HG03520 (cell line): ENCODE measurements around the gene EIF4A2.

Experiments
- ATAC-seq: cut with Tn5 transposase; IDR thresholded peaks from one replicate; pipeline ENCODE4 v1.9.1; 2021; ENCODE audit warnings: mild to moderate bottlenecking, moderate library complexity; ENCODE audit not compliant: unreplicated experiment

Gene EIF4A2

DNA sequence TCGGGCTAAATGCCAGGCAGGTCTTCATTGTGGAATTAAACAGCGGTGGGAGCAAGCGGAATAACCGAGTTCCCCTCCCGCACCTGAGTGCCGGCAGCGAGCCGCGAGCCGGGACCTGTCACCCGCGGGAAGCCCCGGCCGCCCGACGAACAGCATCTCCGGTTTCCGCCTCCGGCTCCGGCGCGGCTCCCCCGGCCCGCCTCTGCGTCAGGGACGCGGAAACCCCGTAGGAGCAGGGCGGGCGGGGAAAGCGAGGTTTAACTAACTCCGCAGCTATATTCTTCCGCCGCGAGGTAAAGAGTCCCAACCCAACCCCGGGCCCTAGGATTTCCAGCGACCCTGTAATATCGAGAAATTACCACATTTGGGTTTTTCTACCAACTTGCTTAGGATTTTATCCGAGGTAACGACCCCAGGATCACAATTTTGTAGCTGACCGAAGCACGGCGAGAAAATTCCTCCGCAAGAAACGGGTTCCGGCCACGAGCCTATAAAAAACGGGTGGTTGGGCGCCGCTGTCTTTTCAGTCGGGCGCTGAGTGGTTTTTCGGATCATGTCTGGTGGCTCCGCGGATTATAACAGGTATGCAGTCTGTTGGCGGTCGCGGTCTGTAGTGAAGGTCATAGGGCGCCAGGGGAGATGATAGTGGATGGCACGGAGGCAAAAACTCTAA lies at the start of gene EIF4A2:
Gene EIF4A2, plus strand, starts transcription at position 520 of the 673 bp plus-strand sequence. Its CDS starts 34 bp downstream, at position 554.
- peak; percentile 59 for ATAC-seq

DNA sequence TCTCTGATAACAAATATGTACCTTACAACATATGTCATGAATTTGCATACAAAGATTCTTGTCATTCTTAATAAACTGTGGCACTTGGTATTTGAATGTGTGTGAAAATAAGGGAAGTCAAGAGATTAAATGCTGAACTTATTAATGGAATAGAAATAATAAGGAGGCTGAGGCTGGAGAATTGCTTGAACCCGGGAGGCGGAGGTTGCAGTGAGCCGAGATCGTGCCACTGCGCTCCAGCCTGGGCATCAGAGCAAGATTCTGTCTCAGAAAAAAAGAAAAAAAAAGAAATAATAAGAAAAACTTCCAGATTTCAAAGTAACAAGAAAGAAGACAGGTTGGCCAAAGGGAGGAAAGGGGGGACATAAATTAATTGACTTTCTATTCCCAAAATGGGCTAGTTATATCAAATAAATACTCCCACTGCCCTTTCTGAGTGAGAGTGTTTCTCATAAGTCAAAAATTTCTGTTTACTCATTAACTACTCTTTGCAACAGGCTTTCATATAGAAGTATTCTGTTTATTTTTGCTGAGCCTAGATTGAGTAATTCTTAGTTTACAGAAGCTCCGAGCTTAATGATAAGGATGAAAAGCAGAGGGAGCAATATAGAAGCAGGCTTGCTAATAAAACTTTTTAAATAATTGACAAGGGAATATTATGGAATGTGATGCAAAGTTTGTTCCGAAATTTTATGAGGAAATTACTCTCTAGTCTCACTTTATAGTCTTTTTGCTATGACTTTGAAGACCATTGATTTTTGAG lies 40.6 kb upstream of the EIF4A2 start:
- no peak for ATAC-seq

- ATAC-seq, result no peak
These were observed 39.7 kb upstream of the EIF4A2 start for GRCh38 chr3:186743666-186744065.

GRCh38 chr3:186746008-186746407 lies 37.4 kb upstream of the EIF4A2 start:
- no peak for ATAC-seq

GRCh38 chr3:186750316-186750715 lies 33.1 kb upstream of the EIF4A2 start:
- no peak for ATAC-seq

DNA sequence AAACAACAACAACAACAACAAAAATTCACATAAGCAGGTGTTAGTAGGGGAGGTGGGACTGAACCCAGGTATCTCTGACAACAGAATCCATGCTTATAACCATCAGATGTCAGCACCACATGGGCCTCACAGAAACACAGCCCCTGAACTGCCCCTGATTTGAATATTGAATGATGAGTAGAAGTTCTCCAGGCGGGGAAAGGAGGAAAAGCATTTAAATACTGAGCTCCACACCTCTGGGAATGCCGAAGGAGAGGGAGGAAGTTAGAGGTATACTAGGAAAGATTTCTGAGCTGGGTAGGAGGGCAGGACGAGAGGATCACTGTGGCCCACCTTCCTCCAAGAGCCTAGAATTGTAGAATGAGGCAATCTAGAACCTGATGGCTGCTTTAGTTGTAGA lies 31.9 kb upstream of the EIF4A2 start:
- no peak for ATAC-seq

GRCh38 chr3:186754006-186754405 lies 29.4 kb upstream of the EIF4A2 start:
- no peak for ATAC-seq

DNA sequence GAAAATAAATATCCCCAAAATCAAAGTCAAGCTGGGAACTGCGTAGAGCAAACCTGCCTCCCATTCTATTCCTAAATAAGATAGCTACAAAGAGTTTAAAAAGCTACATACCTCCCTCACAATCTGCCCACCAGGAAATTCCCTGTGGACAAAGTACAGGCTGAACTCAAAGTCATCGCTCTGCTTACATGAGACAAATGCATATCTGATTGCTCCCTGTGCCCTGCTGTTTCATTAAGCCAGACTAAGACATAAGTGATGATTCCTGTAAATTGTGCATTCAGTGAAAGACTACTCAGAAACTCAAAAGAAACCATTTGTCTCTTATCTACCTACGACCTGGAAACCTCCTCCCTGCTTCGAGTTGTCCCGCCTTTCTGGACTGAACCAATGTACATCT lies 28.5 kb upstream of the EIF4A2 start:
- ATAC-seq, result no peak

GRCh38 chr3:186757214-186757613 lies 26.2 kb upstream of the EIF4A2 start:
- ATAC-seq, result no peak

GRCh38 chr3:186757686-186758220 lies 25.6 kb upstream of the EIF4A2 start:
- no peak for ATAC-seq

DNA sequence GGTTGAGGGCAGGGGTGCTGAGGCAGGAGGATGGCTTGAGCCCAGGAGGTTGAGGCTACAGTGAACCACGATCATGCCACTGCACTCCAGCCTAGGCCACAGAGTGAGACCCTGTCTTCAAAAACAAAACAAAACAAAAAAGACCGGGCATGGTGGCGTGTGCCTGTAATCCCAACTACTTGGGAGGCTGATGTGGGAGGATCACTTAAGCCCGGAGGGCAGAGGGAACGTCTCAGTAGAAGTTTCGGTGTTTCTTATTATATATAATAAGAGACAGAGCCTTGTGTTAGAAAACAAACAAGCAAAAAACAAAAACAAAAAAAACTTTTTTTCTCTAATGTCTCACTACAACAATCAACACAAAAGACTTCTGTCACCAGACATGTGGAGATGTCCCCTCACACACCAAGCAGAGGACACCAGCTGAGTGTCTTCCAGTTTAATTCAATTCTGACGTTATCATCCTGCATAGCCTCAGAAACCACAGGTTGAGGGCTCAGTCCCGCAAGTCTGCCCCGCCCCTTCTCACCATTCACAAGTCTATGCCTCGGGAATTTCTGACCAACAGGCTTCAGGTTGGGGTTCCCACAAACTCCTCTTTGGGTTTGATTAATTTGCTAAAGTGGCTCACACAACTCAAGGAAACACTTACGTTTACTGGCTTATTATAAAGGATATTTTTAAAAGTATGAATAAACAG lies 24.0 kb upstream of the EIF4A2 start:
- ATAC-seq, result no peak

GRCh38 chr3:186760141-186760833 lies 23.1 kb upstream of the EIF4A2 start:
- no peak for ATAC-seq

DNA sequence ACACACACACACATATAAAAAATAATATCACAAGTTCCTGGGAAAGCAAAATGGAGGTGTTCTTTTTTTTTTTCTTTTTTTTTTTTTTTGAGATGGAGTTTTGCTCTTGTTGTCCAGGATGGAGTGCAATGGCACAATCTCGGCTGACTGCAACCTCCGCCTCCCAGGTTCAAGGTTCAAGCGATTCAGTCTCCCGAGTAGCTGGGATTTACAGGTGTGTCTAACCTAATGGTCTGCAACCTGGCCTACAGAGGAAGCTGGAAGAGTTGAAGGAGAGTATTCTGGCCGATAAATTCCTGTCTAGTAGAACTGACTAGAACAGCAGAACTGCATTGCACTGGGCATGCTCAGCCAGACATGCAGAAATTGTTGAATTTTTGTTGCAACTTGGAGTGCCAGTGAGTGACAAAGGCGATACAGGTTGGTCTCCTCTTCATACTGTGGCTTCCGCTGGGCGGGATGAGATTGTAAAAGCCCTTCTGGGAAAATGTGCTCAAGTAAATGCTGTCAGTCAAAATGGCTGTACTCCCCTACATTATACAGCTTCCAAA lies 22.4 kb upstream of the EIF4A2 start:
- ATAC-seq, result no peak

- peak; percentile 19 for ATAC-seq
These were observed 11.1 kb upstream of the EIF4A2 start for GRCh38 chr3:186772281-186772694.

DNA sequence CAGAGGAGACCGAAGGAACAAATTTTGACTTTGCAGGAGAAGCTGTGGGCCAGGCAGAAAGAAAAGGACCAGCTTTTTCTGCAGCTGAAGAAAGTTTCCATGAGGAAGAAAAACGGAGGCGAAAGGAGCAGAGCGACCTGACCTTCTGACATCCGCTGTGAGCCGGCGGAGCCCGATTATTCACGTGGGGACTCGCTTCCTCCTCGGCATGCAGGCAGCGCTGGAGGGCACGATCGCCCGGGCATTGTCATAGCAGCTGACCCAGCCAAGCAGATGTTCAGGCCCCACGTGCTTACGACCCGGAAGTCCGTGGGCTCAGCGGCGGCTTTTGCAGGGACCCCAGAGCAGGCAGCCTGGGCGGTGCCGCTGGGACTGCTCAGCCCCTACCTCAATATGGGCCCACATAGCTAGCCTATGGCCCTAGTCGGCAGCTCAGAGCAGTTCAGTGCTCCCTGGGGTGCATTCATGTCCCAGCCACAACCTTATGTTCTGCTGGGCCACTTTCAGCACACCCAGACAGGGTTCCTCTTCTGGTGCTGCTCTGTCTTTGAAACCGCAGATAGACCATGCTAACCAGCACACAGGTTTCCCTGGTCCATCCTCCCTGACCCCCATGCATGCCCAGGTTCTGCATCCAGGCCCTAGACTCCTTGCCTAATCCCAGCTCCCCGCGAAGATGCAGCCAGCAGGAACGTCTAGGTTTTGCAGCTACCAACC lies 10.5 kb upstream of the EIF4A2 start:
- peak; percentile 86 for ATAC-seq

DNA sequence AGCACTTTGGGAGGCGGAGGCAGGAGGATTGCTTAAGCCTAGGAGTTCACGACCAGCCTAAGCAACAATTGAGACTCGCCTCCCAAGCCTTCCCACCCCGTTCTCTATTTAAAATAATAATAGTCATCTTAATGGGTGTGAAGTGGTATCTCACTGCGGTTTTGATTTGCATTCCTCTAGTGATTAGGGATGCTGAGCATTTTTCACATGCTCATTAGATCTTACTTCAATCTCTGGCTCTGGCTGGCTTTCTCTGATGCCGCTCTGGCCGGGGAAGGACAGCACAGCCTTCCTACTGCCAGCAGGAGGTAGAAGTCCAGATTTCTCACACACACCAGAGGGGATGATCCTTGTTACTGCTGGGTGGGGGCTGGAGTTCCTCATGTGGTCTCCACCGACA lies 7.4 kb upstream of the EIF4A2 start:
- ATAC-seq, result no peak

DNA sequence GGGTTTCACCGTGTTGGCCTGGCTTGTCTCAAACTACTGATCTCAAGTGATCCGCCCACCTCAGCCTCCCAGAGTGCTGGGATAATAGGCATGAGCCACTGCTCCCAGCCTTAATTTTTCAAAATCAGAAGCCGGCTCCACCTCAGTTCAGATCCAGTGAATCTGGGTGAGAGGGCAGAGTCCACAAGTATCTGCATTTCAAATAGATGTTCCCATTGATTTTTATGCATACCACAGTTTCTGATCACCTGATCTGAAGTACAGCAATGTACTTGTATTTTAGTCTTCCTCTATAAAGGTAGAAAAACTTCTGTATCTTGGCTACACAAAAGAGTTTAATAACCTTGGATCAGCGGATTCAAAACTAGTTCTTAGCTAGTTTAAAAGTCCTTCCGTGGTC lies 4.2 kb upstream of the EIF4A2 start:
- no peak for ATAC-seq

DNA sequence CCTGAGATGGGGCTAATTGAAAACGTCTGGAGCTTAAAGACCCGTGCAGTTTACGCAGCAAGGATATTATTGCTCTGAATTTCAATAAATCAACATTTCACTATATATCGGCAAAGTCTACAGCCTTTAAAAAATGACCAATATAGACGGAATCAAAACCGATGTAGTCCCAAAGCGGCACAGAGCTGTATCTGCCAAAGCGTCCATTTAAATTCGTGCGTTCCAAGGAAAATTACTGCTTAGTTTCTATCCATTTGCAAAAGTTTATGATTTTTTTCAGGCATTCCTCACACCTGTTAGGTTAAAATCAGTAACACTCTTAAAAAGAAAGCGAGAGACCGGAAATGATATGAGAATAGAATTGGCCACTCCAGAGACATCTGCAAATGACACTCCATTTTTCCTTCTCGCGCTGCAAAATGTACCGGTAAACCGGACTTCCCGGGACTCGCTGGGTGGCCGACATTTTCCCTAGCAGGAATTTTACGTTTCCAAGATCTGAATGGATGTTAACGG lies 777 bp upstream of the EIF4A2 start:
- ATAC-seq, result peak; percentile 8

DNA sequence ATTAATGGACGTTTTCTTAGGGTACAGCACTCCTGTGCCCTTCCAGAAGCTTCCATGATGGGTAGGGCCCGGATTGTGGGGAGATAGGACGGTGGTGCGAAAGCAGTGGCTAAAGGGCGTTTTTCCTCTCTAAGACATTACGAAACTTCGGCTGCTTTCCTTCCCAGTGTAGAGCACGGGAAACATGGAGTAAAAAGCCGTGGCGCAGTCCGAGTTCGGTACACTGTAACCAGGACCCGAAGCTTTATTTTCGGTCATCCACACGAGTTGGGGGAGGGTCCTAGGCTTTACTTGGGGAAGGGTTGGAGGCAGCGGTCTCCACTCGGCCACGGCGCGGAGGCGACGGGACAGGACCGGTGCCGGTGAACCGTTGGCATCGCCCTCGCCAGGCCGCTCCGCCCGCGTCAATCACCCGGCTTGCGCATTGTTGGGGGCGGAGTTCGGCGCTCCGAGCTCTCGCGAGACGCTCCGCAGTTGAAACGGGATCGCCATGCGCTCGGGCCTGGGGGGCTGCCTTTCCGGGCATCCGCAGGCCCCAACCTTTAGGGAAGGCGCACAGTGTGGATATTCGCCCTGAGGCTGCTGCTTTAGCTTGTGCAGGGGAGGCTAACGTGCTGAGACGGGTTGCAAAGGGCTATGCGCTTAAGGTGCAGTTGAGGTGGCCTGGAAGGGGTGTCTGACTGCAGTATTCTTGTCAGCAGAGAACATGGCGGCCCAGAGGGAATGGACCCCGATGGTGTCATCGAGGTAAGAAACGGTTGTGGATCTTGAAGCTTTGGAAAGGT lies 546 bp downstream of the EIF4A2 start:
- ATAC-seq, result peak; percentile 59
